GM23338 (cell line): ENCODE measurements around the gene APRT. TPM values are rescaled to one million over a fixed set of nuclear protein-coding genes. Genes with fewer than 3 reads are reported as not detected.
A peak's percentile ranks its signal among the peaks of the same experiment; 100 is the strongest.

Experiments
- ATAC-seq: fragments of 200-7000 bp; cut with Tn5 transposase; 3 replicates; pipeline ENCODE4 v1.9.1; 2020
- DNase-seq: peaks from one replicate; pipeline ENCODE4 v3.0.0-alpha.2; 2015; ENCODE audit warnings: low spot score
- H2AFZ ChIP-seq: fragments of 200-600 bp; sonication (generic); 2 replicates; pipeline ENCODE4 v1.8.0; 2016; ENCODE audit warnings: antibody characterized with exemption, mild to moderate bottlenecking, moderate library complexity
- H3F3A ChIP-seq: fragments of 200-600 bp; sonication (generic); replicated peaks from 2 replicates; pipeline ENCODE4 v1.8.0; 2017; ENCODE audit warnings: antibody characterized with exemption, mixed run types, low read depth
- H3K27ac ChIP-seq: fragments of 200-600 bp; sonication (generic); 2 replicates; pipeline ENCODE4 v1.6.1; 2016; ENCODE audit warnings: low read depth
- H3K27me3 ChIP-seq: fragments of 200-600 bp; sonication (generic); 2 replicates; pipeline ENCODE4 v1.8.0; 2016; ENCODE audit warnings: mild to moderate bottlenecking, mixed run types, moderate library complexity; ENCODE audit not compliant: insufficient read depth
- H3K36me3 ChIP-seq: fragments of 200-600 bp; sonication (generic); 2 replicates; pipeline ENCODE4 v1.8.0; 2016; ENCODE audit warnings: mild to moderate bottlenecking; ENCODE audit not compliant: insufficient read depth
- H3K4me1 ChIP-seq: fragments of 200-600 bp; sonication (generic); 2 replicates; pipeline ENCODE4 v1.8.0; 2016; ENCODE audit warnings: mild to moderate bottlenecking, moderate library complexity; ENCODE audit not compliant: insufficient read depth
- H3K4me2 ChIP-seq: fragments of 200-600 bp; sonication (generic); 2 replicates; pipeline ENCODE4 v1.7.1; 2017; ENCODE audit warnings: mixed run types
- H3K4me3 ChIP-seq: fragments of 200-600 bp; sonication (generic); 2 replicates; pipeline ENCODE4 v1.6.1; 2016; ENCODE audit warnings: mixed run types
- H3K79me2 ChIP-seq: fragments of 200-600 bp; sonication (generic); replicated peaks from 2 replicates; pipeline ENCODE4 v1.8.0; 2017; ENCODE audit warnings: mild to moderate bottlenecking; ENCODE audit not compliant: insufficient read depth
- H3K9me2 ChIP-seq: fragments of 200-600 bp; sonication (generic); 2 replicates; pipeline ENCODE4 v1.8.0; 2017; ENCODE audit not compliant: insufficient read depth
- H4K20me1 ChIP-seq: fragments of 200-600 bp; sonication (generic); replicated peaks from 2 replicates; pipeline ENCODE4 v1.8.0; 2017; ENCODE audit warnings: mild to moderate bottlenecking; ENCODE audit not compliant: insufficient read depth
- H3K27ac Mint-ChIP-seq: 2 replicates; pipeline ENCODE4 v1.8.0; 2020; ENCODE audit warnings: inconsistent platforms, mild to moderate bottlenecking, moderate library complexity, mixed read lengths
- H3K27me3 Mint-ChIP-seq: 3 replicates; pipeline ENCODE4 v1.8.0; 2022; ENCODE audit warnings: low read depth, mild to moderate bottlenecking, moderate library complexity, mixed read lengths, inconsistent platforms; ENCODE audit not compliant: insufficient read depth, poor library complexity
- H3K36me3 Mint-ChIP-seq: 3 replicates; pipeline ENCODE4 v1.8.0; 2021; ENCODE audit warnings: low read depth, mild to moderate bottlenecking, inconsistent platforms, moderate library complexity, mixed read lengths
- H3K4me1 Mint-ChIP-seq: 3 replicates; pipeline ENCODE4 v1.8.0; 2020; ENCODE audit warnings: mild to moderate bottlenecking, inconsistent platforms, mixed read lengths
- H3K4me3 Mint-ChIP-seq: 3 replicates; pipeline ENCODE4 v1.8.0; 2021; ENCODE audit warnings: moderate library complexity, mild to moderate bottlenecking, inconsistent platforms, mixed read lengths
- H3K9me3 Mint-ChIP-seq: 3 replicates; pipeline ENCODE4 v1.8.0; 2020; ENCODE audit warnings: moderate library complexity, mild to moderate bottlenecking, inconsistent platforms, mixed read lengths
- ETS1 ChIP-seq: IDR thresholded peaks from 2 replicates; pipeline ENCODE4 v1.6.1; 2016; ENCODE audit warnings: antibody characterized with exemption
- JUNB ChIP-seq: IDR thresholded peaks from one replicate; pipeline ENCODE4 v1.6.1; 2016; ENCODE audit warnings: antibody characterized with exemption; ENCODE audit not compliant: unreplicated experiment
- NANOG ChIP-seq: IDR thresholded peaks from 2 replicates; pipeline ENCODE4 v1.6.1; 2016; ENCODE audit warnings: antibody characterized with exemption, borderline replicate concordance
- STAT1 ChIP-seq: IDR thresholded peaks from one replicate; pipeline ENCODE4 v1.6.1; 2016; ENCODE audit warnings: antibody characterized with exemption; ENCODE audit not compliant: unreplicated experiment
- ZNF114 ChIP-seq: fragments of 250-450 bp; sonication (Bioruptor Pico); IDR thresholded peaks from 2 replicates; pipeline ENCODE4 v1.5.0; 2020; ENCODE audit warnings: mild to moderate bottlenecking, moderate library complexity
- polyA plus RNA-seq: library from polyadenylated mRNA; unstranded; fragments of >200 nt; fragmentation: Nextera tagmentation; extraction: Ambion mirVana; gene quantifications from 2 replicates; pipeline ENCODE4 v1.2.1, GENCODE V29; 2016
- total RNA-seq: library from RNA; depleted of rRNA; stranded (reverse); fragments of >200 nt; shearing (Covaris generic); gene quantifications from 2 replicates; pipeline ENCODE4 v1.2.3, GENCODE V29; 2014
- TF ChIP-seq, protein P1 (sequence below), 2 experiments: fragments of 200-600 bp in 1 of 2; sonication (generic) in 1 of 2; conservative IDR thresholded peaks; 2 replicates each; pipeline versions ENCODE4 v1.5.1 to v1.6.1; 2016 to 2017; ENCODE audit warnings: antibody characterized with exemption in 2 of 2, low read depth in 2 of 2, mild to moderate bottlenecking in 2 of 2, moderate library complexity in 1 of 2

Gene APRT
- total and polyA plus RNA-seq, 2 experiments from 2014 or later = 250 to 522 TPM

- Histone ChIP-seq H3K79me2 (no peaks in the 10 kb centered on the region), H3K4me1 (no peaks in the 10 kb centered on the region), H4K20me1 (no peaks in the 10 kb centered on the region), H3K27me3 (no peaks in the 10 kb centered on the region), H3K27ac (no peak overlapping the region), H3F3A (no peaks in the 10 kb centered on the region), H3K4me2 (no peak overlapping the region), H3K9me2 (no peaks in the 10 kb centered on the region), H3K36me3 (no peaks in the 10 kb centered on the region), H2AFZ (no peak overlapping the region), H3K4me3 (no peak overlapping the region)
- Mint-ChIP-seq H3K27me3 (peaks cover 4% of the 10 kb centered on the region), H3K36me3 (peaks cover 3% of the 10 kb centered on the region; the same call in 2 of the 3 replicates), H3K27ac (no peak overlapping the region), H3K4me1 (peaks cover 5% of the 10 kb centered on the region; the same call in 1 of the 3 replicates), H3K9me3 (no peaks in the 10 kb centered on the region; the same call in 2 of the 3 replicates), H3K4me3 (no peak overlapping the region)
- no peak for TF ChIP-seq JUNB
- TF ChIP-seq, protein P1, sequence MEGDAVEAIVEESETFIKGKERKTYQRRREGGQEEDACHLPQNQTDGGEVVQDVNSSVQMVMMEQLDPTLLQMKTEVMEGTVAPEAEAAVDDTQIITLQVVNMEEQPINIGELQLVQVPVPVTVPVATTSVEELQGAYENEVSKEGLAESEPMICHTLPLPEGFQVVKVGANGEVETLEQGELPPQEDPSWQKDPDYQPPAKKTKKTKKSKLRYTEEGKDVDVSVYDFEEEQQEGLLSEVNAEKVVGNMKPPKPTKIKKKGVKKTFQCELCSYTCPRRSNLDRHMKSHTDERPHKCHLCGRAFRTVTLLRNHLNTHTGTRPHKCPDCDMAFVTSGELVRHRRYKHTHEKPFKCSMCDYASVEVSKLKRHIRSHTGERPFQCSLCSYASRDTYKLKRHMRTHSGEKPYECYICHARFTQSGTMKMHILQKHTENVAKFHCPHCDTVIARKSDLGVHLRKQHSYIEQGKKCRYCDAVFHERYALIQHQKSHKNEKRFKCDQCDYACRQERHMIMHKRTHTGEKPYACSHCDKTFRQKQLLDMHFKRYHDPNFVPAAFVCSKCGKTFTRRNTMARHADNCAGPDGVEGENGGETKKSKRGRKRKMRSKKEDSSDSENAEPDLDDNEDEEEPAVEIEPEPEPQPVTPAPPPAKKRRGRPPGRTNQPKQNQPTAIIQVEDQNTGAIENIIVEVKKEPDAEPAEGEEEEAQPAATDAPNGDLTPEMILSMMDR (conservative IDR thresholded peaks at IDR 0.05; ENCODE audit: low read depth in 2 of 2) = peak in 1 of 2 experiments; percentile 42; a peak in 2 of 4 replicates
- ATAC-seq (peak; percentile 25), DNase-seq (no peak)
These were observed 9.6 kb upstream of the APRT start for GRCh38 chr16:88821168-88821850.

GRCh38 chr16:88820385-88821025 lies 8.8 kb upstream of the APRT start:
- Histone ChIP-seq H3K36me3 (no peaks in the 10 kb centered on the region), H3K79me2 (no peaks in the 10 kb centered on the region), H2AFZ (no peak overlapping the region), H4K20me1 (no peaks in the 10 kb centered on the region), H3K4me3 (no peak overlapping the region), H3F3A (no peaks in the 10 kb centered on the region), H3K9me2 (no peaks in the 10 kb centered on the region), H3K4me1 (no peaks in the 10 kb centered on the region), H3K27me3 (no peaks in the 10 kb centered on the region), H3K27ac (no peak overlapping the region), H3K4me2 (no peak overlapping the region)
- no peak for TF ChIP-seq JUNB
- TF ChIP-seq NANOG = no peak
- no peak for TF ChIP-seq ETS1
- TF ChIP-seq ZNF114 (CRISPR knock-in tag) = no peak
- TF ChIP-seq STAT1 = no peak
- no peak for ATAC-seq
- no peak for DNase-seq
- no peak overlapping the region for H3K4me3 Mint-ChIP-seq
- H3K36me3 Mint-ChIP-seq = peaks cover 3% of the 10 kb centered on the region; the same call in 2 of the 3 replicates
- no peak overlapping the region for H3K27ac Mint-ChIP-seq
- no peaks in the 10 kb centered on the region; the same call in 2 of the 3 replicates for H3K9me3 Mint-ChIP-seq
- 0 out of 3 replicates have a peak, but pooled peaks cover 5% of the 10 kb centered on the region for H3K4me1 Mint-ChIP-seq
- H3K27me3 Mint-ChIP-seq = peaks cover 4% of the 10 kb centered on the region
